Cardiac fibroblast (primary cell): ENCODE results near the gene GPR108.

Experiments
- DNase-seq, 2 donors: peaks; one replicate each; pipeline versions ENCODE4 v3.0.0 to v3.0.0-alpha.2; 2010; ENCODE audit warnings: low read depth in 2 of 2
- H3K4me3 ChIP-seq, 2 donors: replicated peaks in 1 of 2; 1 replicate in 1 of 2; 2 replicates in 1 of 2; pipeline ENCODE4 v1.5.1; 2011; ENCODE audit warnings: low read depth in 2 of 2, low read length in 2 of 2, mild to moderate bottlenecking in 2 of 2, moderate library complexity in 1 of 2
- CTCF ChIP-seq: IDR thresholded peaks from one replicate; pipeline ENCODE4 v1.5.1; 2011; ENCODE audit warnings: low read depth, mild to moderate bottlenecking, low read length, inconsistent platforms

Gene GPR108

DNA sequence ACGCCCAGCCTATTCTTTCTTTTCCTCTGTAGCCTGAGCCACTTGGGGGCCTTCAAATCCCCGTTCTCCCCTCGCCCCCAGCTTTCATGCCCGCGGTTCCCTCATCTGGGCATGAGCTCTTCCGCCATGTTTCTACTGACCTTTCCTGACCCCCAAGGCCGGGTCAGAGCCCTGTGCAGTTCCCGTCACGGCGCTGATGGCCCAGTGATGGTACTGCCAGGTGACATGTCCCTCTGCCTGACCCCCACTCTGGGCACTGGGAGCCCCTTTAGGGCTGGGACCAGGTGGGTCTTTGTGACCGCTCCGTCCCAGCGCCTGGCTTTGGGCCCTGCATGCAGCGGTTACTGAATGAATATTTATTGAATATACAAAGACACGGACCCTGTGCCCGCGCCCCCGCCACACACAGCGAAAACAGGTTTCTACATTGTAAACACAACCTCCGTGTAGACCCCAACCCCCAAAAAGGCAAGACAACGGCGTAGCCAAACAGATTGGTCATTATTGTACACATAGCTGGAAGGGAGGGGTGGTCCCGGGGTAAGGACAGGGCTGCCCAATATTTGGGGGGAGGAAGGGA lies 7.7 kb downstream of the GPR108 start:
- DNase-seq, result no peak

GRCh38 chr19:6728346-6728745 lies 9.0 kb downstream of the GPR108 start:
- no peak for TF ChIP-seq CTCF
- DNase-seq, result no peak
- no peak overlapping the region for H3K4me3 ChIP-seq

More for the DNA sequence above, 7.7 kb downstream of the GPR108 start:
- no peak for TF ChIP-seq CTCF
- H3K4me3 ChIP-seq, result no peak overlapping the region

DNA sequence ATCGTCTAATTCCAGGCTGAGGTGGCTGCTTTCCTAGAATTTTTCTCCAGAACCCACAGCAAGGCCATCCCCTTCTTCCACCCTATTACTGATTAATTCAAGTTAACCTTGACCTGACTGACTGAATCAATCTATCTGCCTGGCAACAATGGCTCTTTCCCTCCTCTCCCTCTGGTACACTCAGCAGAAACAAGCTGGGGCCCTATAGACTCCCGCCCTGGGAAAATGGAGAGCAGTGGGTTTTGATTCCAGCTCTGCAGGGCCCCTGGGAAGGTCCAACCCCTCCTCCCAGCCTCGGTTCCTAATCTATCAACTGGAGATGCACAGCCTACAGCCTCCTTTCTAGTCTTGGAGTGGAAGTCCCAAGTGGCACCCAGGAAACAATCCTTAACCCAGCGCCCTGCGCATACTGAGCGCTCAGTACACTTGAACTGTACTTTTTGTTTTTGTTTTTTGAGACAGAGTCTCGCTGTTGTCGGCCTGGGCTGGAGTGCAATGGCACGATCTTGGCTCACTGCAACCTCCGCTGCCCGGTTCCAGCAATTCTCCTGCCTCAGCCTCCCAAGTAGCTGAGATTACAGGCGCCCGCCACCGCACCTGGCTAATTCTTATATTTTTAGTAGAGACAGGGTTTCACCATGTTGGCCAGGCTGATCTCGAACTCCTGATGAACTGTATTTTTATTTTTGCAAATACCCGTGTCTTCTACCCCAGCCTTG lies 11.7 kb downstream of the GPR108 start:
- no peak for DNase-seq
- H3K4me3 ChIP-seq, result no peak overlapping the region
- no peak for TF ChIP-seq CTCF

DNA sequence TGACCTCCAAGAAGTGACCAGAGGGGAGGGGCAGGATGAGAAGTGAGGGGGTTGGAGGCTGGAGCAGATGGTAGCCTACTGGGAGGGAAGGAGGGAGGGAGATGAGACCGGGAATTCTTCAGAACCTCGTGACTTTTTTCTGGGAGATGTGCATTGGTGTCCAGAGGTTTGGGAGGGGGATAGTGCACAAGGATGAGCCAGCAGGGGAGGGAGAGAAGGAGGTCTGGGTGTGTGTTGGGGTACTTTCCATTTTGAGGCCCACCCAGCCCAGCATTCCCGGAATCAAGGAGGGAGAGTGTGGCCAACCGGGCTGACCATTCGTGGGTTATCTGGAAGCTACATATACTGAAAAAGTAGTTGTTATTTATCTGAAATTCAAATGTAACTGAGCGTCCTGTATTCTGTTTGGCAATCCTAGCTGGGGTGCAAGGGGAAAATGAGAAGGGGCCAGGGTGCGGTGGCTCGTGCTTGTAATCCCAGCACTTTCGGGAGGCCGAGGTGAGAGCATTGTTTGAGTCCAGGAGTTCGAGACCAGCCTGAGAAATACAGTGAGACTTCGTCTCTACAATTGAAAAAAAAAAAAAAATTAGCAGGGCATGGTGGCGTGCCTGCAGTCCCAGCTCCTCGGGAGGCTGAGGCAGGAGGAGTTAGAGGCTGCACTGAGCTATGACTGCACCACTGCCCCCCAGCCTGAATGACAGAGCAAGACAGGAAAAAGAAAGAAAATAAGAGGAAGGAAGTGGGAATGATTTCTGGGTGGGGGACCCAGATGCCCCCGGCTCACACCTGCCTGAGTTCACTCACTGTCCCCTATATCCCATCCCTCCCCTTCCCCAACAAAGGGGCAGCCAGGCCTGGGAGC lies 12.5 kb downstream of the GPR108 start:
- no peak for TF ChIP-seq CTCF
- no peak overlapping the region for H3K4me3 ChIP-seq
- no peak for DNase-seq

GRCh38 chr19:6723738-6724137 lies 13.6 kb downstream of the GPR108 start:
- TF ChIP-seq CTCF, result no peak

DNA sequence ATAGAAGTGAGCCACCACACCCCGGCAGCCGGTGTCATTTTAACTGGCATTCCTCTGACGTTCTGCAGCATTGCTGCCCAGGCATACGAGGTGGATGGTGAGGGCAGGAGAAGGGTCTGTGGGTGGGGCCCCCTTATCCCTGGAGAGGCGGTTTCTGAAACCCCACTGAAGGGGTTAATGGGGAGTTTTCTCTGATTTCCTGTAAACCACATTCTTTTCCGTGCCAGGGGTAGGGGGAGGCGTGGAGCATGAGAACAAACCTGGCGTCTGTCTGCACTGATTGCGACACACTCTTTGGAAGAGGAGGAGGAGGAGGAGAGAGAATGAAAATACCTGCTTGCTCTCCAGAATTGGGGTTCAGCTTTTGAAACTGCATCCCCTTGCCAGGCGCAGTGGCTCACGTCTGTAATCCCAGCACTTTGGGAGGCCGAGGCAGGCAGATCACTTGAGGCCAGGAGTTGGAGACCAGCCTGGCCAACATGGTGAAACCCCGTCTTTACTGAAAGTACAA lies 14.2 kb downstream of the GPR108 start:
- H3K4me3 ChIP-seq, result no peak overlapping the region
- TF ChIP-seq CTCF, result no peak
- DNase-seq, result peak; percentile 73 to 85

More at GRCh38 chr19:6723738-6724137, 13.6 kb downstream of the GPR108 start:
- no peak overlapping the region for H3K4me3 ChIP-seq
- peak; percentile 29 to 43 for DNase-seq
